HG02763 (cell line): ENCODE results near the gene ACACB.
A peak's percentile ranks its signal among the peaks of the same experiment; 100 is the strongest.

ENCODE experiments used
- ATAC-seq: cut with Tn5 transposase; IDR thresholded peaks from one replicate; pipeline ENCODE4 v1.9.1; 2021; ENCODE audit warnings: mild to moderate bottlenecking, moderate library complexity; ENCODE audit not compliant: unreplicated experiment

ACACB gene

DNA sequence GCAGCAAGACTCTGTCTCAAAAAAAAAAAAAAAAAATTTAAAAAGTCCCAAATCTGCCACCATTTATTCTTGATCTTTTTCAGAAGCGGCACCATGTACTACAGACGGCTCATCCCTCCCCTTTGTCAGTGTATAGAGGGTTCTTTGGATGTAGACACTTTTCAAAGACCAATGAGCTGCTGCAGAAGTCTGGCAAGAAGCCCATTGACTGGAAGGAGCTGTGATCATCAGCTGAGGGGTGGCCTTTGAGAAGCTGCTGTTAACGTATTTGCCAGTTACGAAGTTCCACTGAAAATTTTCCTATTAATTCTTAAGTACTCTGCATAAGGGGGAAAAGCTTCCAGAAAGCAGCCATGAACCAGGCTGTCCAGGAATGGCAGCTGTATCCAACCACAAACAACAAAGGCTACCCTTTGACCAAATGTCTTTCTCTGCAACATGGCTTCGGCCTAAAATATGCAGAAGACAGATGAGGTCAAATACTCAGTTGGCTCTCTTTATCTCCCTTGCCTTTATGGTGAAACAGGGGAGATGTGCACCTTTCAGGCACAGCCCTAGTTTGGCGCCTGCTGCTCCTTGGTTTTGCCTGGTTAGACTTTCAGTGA lies 6.5 kb upstream of the ACACB start:
- no peak for ATAC-seq

DNA sequence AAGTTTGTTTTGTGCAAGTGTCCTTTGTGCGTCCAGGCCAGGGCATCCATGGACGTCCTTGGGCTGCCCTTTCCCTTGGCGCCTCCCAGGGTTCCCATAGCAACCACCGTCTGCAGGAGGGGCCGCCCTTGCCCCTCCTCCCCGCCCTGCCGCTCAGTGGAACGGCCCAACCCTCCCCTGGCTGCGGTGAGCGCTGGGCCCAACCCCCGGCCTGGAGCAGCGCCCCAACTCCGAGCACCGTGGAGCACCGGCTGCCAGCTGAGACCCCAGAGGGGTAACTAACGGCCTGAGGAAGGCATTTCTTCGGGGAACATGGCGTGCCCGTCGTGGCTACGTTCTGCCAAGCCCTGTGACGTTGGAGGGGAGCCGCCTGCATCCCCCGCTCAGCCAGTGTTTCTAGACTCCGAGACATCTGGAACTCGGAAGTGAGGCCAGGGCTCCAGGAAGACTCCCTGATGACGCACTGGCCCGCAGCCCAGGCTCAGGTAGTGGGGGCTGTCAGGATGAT lies 5.3 kb upstream of the ACACB start:
- peak; percentile 51 for ATAC-seq

GRCh38 chr12:109112720-109113465 lies 3.5 kb upstream of the ACACB start:
- no peak for ATAC-seq

DNA sequence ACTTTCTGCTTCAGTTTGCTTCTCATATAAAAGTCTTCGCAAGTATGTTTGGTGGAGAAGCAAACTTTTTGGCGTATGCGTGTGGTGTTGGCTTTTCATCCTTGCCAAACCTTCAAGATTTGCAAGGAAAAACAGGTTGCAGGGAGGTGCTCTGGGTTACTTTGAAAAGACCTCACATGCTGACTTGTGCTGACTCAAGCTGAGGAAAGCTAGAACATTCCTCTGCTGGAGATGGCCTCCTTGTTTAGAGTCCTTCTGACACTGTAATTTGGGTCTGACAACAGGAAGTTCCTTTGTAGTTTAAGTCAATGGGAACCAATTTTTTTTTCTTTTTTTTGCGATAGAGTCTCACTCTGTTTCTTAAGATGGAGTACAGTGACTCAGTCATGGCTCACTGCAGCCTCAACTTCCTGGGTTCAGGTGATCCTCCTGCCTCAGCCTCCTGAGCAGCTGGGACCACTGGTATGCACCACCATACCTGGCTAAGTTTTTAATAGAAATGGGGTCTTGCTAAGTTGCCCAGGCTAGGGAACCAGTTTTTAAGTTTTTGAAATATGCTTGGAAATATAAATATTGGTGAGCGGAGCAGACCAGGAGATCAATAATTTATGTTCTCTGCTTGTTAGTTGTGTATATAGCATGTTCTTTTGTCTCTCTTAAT lies 2.6 kb upstream of the ACACB start:
- no peak for ATAC-seq

GRCh38 chr12:109114644-109115043 lies 1.7 kb upstream of the ACACB start:
- no peak for ATAC-seq

- no peak for ATAC-seq
Measured at GRCh38 chr12:109115404-109115757, 1.0 kb upstream of the ACACB start.

DNA sequence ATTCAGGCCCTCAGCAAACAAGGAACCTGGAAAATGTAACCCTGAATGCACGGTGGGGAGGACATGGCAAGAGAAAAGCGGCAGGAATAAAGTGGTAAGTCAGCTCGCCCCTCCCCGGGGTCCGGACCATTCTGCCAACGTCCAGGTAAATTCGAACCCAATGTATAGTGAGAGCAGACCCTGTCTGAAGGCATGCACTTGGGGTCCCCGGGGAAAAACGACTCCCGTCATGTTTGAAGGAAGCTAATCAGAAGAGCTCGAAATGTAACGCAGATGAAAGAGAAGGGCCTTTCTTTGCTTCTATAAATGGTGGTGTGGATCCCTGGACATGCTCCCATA lies 193 bp downstream of the ACACB start:
- ATAC-seq = no peak

DNA sequence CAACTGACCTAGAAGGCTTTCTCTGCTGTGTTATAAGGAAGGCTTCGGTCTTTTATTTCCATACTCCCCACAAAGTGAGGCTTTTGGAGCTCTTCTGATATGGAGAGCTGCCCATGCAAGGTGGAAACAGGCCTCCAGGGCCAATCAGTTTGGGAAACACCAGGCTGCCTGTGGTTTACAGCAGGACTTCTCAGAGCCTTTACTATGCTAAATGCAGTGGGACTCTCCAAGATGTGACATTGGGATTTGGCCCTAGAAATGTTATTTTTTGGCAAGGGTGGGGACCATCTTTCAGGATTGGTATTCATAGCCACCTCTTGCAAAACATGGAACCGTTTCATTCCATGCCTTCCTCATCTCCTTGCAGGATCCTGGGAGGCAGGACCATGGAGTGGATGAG lies 3.7 kb downstream of the ACACB start:
- ATAC-seq = no peak

GRCh38 chr12:109120557-109120956 lies 4.2 kb downstream of the ACACB start:
- no peak for ATAC-seq

DNA sequence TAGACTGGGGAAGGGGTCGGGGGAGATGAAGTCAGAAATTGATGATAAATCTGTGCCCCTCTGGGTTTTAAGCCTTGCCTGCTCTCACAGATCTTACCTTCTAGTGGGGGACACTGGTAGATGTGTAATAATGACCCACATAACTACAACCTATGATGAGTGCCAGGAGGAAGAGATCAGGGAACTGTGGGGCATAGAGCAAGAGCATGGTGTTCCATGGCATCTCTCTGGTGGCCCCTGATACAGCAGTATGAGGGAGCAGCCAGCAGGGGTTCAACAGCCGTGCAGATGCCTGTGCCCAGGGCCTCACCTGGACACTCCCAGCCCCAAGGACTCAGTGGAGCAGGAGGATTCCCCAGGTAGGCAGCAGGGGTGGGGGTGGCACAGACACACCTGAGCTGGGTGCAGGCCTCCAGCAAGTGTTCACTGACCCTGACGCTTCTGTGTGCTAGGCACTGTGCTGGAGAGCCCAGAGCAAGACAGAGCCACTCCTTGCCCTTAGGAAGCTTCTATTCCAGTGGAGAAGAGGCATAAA lies 5.0 kb downstream of the ACACB start:
- ATAC-seq = no peak

DNA sequence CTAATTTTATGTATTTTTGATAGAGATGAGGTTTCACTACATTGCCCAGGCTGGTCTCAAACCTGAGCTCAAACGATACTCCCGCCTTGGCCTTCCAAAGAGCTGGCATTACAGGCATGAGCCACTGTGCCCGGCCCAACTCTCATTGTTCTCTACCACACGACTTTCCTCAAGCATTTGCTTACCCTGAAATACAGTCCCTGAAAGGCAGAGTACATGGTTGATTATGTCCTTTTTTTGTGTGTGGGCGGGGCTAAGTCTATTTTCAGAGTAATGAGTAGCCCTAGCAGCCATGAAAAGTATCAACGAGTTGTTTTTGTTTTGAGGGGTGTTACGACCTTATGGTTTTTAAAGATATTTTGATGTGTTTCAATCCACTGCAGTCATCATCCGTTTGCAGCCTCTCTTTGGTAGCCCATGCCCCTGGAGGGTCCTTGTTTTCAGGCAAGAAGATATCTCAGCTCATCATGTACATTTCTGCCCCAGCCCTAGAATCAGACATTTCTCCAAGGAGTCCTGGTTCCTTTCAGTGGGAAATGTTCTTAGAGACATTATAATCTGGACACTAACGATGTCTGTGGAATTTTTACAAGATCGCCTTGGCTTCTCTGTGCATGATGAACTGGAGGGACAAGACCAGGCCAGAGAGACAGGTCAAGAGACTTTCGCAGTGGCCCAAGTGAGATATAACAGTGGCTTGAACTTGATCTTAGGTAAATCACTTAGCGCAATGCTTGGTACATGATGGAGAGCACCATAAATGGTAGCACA lies 8.7 kb downstream of the ACACB start:
- ATAC-seq = no peak

GRCh38 chr12:109125791-109126190 lies 9.4 kb downstream of the ACACB start:
- ATAC-seq = no peak

GRCh38 chr12:109126784-109127183 lies 10.4 kb downstream of the ACACB start:
- no peak for ATAC-seq

DNA sequence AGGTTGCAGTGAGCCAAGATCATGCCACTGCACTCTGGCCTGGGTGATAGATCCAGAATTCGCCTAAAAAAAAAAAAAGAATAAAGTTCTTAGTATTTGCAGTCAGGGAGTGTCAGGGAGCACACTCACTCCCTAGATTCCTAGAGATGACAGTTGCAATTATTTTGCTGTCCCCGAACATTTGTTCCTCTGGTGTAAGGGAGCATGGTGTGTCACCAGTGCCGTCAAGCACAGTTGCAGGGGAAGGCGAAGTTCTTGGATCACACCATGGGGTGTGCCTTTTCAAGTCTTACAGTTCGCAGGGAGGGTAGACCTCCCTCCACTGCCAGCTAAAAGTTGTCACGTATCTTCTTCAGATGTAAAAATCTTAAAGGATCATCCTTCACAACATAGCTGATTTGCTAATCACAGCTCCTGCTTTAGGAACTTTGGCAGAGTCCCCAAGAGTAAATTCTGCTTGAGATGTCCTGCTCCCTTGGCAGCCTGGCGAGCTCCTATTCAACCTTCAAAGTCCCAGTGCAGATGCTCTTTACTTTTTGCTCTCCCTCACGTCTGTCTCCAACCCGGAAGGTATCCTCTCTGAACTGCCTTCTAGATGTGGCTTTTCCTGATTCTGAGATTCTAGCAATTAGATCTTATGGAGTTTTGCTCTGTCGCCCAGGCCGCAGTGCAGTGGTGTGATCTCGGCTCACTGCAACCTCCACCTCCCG lies 11.3 kb downstream of the ACACB start:
- no peak for ATAC-seq

DNA sequence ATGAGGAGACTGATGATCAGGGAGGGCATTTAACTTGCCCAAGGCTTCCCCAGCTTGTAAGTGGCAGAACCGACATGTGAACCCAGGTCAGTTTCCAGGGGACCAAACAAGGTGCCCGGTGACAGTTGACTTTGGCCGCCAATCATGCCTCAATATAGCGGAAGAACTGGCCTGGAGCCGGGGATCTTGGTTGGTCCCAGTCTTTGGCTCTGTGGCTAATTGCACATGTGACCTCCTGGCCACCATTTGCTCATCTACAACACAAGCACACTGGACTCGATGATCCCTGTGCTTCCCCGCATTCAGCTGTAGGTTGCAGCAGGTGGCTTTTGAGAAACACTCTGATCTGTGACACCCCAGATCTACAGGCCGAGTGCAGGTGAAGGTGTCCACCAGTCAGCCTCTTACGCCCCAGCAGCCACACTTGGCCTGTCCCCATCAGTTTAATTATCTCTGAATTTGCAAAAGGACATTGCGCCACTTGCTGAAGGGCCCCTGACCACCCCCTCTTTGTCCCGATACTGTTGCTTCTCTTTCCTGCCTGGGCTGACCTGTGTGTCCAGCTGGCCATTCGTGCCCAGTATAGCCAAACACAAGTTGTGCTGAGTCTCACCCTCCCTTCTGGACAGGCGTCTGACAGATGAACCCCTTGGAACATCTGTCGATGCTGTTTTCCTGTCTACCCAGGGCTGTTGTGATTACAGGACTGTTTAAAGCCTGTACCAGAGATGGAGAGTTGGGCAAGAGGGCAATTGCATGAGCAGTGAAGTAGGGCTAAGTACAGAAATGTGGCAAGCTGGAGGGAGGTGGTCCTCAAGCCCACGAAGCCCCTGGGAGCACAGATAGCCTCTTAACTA lies 14.1 kb downstream of the ACACB start:
- ATAC-seq = no peak

DNA sequence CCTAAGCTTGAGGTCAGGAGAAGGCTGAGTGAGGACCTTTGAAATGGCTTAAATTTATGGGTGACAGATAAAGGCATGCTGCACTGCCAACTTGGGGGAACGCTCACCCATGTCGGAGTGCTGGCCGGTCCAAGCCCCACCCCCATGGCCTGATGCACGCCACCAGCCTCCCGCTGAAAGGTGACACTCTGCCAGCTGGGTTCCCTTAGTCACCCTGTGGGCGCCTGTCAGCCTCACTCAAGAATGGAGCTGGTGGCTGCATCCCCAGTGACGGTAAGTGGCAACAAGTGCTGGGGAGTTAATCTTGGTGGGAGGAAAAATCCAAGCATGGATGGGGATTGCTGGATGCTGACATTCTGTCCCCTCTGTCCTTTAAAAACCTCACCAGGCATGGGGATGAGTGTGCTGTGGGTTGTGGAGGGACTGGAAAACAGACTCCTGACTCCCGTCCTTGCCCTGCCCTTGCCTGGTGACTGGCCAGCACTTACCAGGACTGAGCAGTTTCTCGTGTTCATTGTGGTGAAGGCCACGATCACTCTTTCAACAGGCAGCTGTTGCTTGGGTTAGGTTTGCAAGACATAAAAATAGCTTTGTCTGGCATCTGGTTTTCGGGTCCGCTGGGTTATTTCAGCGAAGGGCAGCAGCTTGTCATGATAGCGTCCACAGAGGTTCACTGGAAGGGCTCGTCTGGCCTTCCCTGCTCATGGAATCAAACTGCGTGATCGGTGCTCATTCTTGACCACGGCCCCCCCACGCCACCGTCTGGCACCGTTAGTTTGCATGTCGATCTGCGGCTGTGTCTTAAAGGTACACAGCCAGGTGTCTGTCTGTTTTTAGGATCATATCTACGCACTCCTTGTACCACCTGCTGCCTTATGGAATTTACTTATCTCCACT lies 15.0 kb downstream of the ACACB start:
- no peak for ATAC-seq

- ATAC-seq = no peak
Measured at GRCh38 chr12:109134186-109134917, 18.0 kb downstream of the ACACB start.

DNA sequence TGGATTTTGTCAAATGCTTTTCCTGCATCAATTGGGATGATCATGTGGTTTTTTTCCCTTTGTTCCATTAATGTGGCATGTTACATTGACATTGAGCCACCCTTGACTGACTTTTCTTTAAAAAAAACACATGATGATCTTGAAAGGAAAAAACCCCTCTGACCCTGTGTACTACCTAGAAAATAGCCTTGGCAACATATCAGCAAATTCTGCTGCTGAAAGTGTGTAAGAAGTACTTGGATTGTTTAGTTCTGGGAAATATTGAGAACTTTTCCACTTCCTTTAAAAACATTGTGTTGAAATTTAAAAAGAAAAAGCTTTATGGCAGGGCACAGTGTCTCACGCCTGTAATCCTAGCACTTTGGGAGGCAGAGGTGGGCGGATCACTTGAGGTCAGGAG lies 20.7 kb downstream of the ACACB start:
- ATAC-seq = no peak
